ENCODE measurements around the gene GNL3L.
"Not testable (repeated sequence)": the region's sequence is repeated elsewhere in the genome, so short reads cannot be mapped to it uniquely, and the experiment has no call there.

GNL3L gene

DNA sequence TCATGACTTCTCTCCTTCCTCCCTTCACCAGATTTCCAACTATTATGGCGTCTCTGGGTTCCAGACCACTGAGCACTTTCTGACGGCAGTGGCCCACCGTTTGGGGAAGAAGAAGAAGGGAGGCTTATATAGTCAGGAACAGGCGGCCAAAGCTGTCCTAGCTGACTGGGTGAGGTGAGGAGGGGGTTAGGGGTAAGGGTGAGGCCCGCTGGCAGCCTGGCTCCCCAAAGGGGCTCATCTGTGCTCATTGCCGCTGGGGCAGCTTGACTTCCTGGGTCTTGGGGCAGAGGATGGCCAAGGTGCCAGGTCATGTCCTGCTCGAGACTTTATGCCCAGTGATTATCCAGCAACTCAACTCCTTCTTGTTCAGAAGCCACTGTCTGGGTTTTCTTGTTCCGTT is 21.8 kb downstream of the GNL3L start:
- Histone ChIP-seq H3K79me2 (ENCODE audit: insufficient read depth, low read length) (no peaks in the 10 kb centered on the region), H3K36me3 (ENCODE audit: insufficient read depth, low read length) (peaks cover 93% of the 10 kb centered on the region), H3K9me3 (ENCODE audit: insufficient read depth, low read length, severe bottlenecking) (no peaks in the 10 kb centered on the region), H3K27me3 (ENCODE audit: insufficient read depth, low read length, poor library complexity) (no peaks in the 10 kb centered on the region), H3K4me3 (ENCODE audit: low read depth in 1 of 2, low read length in 2 of 2) (no peak overlapping the region), H4K20me1 (ENCODE audit: insufficient read depth, low read length) (no peaks in the 10 kb centered on the region), H2AFZ (ENCODE audit: low read depth, low read length) (no peak overlapping the region), H3K27ac (ENCODE audit: low read length) (no peak overlapping the region), H3K9ac (ENCODE audit: low read depth, low read length) (no peak overlapping the region), H3K4me2 (ENCODE audit: insufficient read depth, low read length) (no peak overlapping the region), H3K4me1 (ENCODE audit: insufficient read depth, low read length) (no peaks in the 10 kb centered on the region)
- ATAC-seq (ENCODE audit: insufficient read depth, low read depth) (no peak), DNase-seq (no peak)
- no peak for TF ChIP-seq EZH2 (IDR thresholded peaks at IDR 0.05; ENCODE audit: borderline replicate concordance, low read depth, low read length, severe bottlenecking)
- TF ChIP-seq, protein P1, sequence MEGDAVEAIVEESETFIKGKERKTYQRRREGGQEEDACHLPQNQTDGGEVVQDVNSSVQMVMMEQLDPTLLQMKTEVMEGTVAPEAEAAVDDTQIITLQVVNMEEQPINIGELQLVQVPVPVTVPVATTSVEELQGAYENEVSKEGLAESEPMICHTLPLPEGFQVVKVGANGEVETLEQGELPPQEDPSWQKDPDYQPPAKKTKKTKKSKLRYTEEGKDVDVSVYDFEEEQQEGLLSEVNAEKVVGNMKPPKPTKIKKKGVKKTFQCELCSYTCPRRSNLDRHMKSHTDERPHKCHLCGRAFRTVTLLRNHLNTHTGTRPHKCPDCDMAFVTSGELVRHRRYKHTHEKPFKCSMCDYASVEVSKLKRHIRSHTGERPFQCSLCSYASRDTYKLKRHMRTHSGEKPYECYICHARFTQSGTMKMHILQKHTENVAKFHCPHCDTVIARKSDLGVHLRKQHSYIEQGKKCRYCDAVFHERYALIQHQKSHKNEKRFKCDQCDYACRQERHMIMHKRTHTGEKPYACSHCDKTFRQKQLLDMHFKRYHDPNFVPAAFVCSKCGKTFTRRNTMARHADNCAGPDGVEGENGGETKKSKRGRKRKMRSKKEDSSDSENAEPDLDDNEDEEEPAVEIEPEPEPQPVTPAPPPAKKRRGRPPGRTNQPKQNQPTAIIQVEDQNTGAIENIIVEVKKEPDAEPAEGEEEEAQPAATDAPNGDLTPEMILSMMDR (IDR thresholded peaks at IDR 0.05; ENCODE audit: borderline replicate concordance, extremely low read depth, low read length, poor library complexity, severe bottlenecking) = no peak

DNA sequence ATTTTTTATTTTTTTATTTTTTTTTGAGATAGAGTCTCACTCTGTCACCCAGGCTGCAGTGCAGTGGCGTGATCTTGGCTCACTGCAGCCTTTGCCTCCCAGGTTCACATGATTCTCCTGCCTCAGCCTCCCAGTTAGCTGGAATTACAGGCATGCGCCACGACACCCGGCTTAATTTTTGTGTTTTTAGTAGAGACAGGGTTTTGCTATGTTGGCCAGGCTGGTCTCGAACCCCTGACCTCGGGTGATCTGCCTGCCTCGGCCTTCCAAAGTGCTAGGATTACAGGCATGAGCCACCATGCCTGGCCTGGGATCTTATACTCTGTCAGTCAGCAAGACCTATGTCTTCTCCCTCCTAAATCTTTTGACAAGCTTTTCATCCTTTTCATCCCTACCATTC is 25.0 kb downstream of the GNL3L start:
- H3K4me1 ChIP-seq (ENCODE audit: insufficient read depth, low read length); H3K9me3 ChIP-seq (ENCODE audit: insufficient read depth, low read length, severe bottlenecking); H4K20me1 ChIP-seq (ENCODE audit: insufficient read depth, low read length); H3K4me3 ChIP-seq (ENCODE audit: low read depth in 1 of 2, low read length in 2 of 2); H3K79me2 ChIP-seq (ENCODE audit: insufficient read depth, low read length); ATAC-seq (ENCODE audit: insufficient read depth, low read depth); H3K27me3 ChIP-seq (ENCODE audit: insufficient read depth, low read length, poor library complexity); H3K27ac ChIP-seq (ENCODE audit: low read length); H3K9ac ChIP-seq (ENCODE audit: low read depth, low read length); H2AFZ ChIP-seq (ENCODE audit: low read depth, low read length); H3K4me2 ChIP-seq (ENCODE audit: insufficient read depth, low read length); DNase-seq: not testable (repeated sequence)
- H3K36me3 ChIP-seq (ENCODE audit: insufficient read depth, low read length) = peaks cover 87% of the 10 kb centered on the region

DNA sequence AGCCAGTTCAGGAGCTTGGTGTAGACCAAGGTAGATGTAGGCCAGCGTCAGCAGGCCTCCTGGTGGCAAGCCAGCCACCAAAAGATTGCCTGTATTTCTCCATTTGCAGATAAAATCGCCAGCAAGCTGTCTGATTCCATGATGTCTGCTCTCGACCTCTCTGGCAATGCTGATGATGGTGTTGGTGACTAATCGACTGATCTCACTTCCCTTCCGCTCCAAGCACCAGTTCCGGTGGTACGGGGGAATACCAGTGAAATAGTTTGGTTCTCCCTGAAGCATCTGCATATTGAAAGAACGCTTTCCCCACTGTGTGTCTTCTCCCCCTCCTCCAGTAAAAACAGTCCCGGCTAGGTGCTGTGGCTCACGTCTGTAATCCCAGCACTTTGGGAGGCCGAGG is 30.4 kb downstream of the GNL3L start:
- no peaks in the 10 kb centered on the region for H3K4me1 ChIP-seq (ENCODE audit: insufficient read depth, low read length)
- H3K36me3 ChIP-seq (ENCODE audit: insufficient read depth, low read length) = peaks cover 73% of the 10 kb centered on the region
- no peak for DNase-seq

DNA sequence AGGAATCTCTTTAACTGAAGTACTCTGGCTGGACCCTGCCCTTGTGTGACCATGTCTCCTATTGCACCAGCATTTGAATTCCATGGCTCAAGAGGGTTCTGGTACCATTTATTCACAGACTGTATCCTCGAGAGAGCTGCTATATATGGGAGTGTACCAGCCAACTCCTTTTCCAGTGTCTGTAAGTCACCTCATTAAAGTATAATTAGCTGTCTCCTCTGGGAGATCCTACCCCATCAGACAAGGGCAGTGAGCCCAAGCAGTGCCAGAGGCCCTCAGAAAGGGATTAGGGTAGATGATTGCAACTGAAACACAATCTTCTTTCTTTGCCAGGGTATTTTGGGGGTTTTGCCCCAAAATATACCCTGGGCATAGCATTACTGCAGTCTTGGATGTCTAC is 31.6 kb downstream of the GNL3L start:
- ATAC-seq (ENCODE audit: insufficient read depth, low read depth) = no peak
- Histone ChIP-seq H4K20me1 (ENCODE audit: insufficient read depth, low read length) (peaks cover 2% of the 10 kb centered on the region; the same call in 1 of the 2 replicates), H3K4me1 (ENCODE audit: insufficient read depth, low read length) (no peaks in the 10 kb centered on the region), H3K27ac (ENCODE audit: low read length) (no peak overlapping the region), H3K36me3 (ENCODE audit: insufficient read depth, low read length) (peaks cover 72% of the 10 kb centered on the region), H3K79me2 (ENCODE audit: insufficient read depth, low read length) (no peaks in the 10 kb centered on the region), H3K9me3 (ENCODE audit: insufficient read depth, low read length, severe bottlenecking) (no peaks in the 10 kb centered on the region), H3K4me2 (ENCODE audit: insufficient read depth, low read length) (no peak overlapping the region), H3K9ac (ENCODE audit: low read depth, low read length) (no peak overlapping the region), H3K27me3 (ENCODE audit: insufficient read depth, low read length, poor library complexity) (no peaks in the 10 kb centered on the region), H2AFZ (ENCODE audit: low read depth, low read length) (no peak overlapping the region), H3K4me3 (ENCODE audit: low read depth in 1 of 2, low read length in 2 of 2) (no peak overlapping the region)
- no peak for TF ChIP-seq EZH2 (IDR thresholded peaks at IDR 0.05; ENCODE audit: borderline replicate concordance, low read depth, low read length, severe bottlenecking)
- TF ChIP-seq, protein P1 (IDR thresholded peaks at IDR 0.05; ENCODE audit: borderline replicate concordance, extremely low read depth, low read length, poor library complexity, severe bottlenecking) = no peak
- DNase-seq = no peak

More for the DNA sequence above, 30.4 kb downstream of the GNL3L start:
- Histone ChIP-seq H3K27ac (ENCODE audit: low read length) (no peak overlapping the region), H3K4me3 (ENCODE audit: low read depth in 1 of 2, low read length in 2 of 2) (no peak overlapping the region), H3K27me3 (ENCODE audit: insufficient read depth, low read length, poor library complexity) (no peaks in the 10 kb centered on the region), H3K79me2 (ENCODE audit: insufficient read depth, low read length) (no peaks in the 10 kb centered on the region), H2AFZ (ENCODE audit: low read depth, low read length) (no peak overlapping the region), H3K9me3 (ENCODE audit: insufficient read depth, low read length, severe bottlenecking) (no peaks in the 10 kb centered on the region), H4K20me1 (ENCODE audit: insufficient read depth, low read length) (peaks cover 2% of the 10 kb centered on the region; the same call in 1 of the 2 replicates), H3K4me2 (ENCODE audit: insufficient read depth, low read length) (no peak overlapping the region), H3K9ac (ENCODE audit: low read depth, low read length) (no peak overlapping the region)
- ATAC-seq (ENCODE audit: insufficient read depth, low read depth) = no peak
- TF ChIP-seq, protein P1 (IDR thresholded peaks at IDR 0.05; ENCODE audit: borderline replicate concordance, extremely low read depth, low read length, poor library complexity, severe bottlenecking) = no peak
- TF ChIP-seq EZH2 (IDR thresholded peaks at IDR 0.05; ENCODE audit: borderline replicate concordance, low read depth, low read length, severe bottlenecking) = no peak
